IgD-negative memory B cell (primary cell): ENCODE results near the gene TNFAIP8L1. TPM values are rescaled to one million over a fixed set of nuclear protein-coding genes. Genes with fewer than 3 reads are reported as not detected.
"Not testable (repeated sequence)": the region's sequence is repeated elsewhere in the genome, so short reads cannot be mapped to it uniquely, and the experiment has no call there.

ENCODE experiments used
- H3K27ac Mint-ChIP-seq, 3 donors: one replicate each; pipeline ENCODE4 v1.8.0; 2020 to 2022; ENCODE audit warnings: mild to moderate bottlenecking in 3 of 3, mixed read lengths in 3 of 3, moderate library complexity in 1 of 3
- H3K27me3 Mint-ChIP-seq: one replicate; pipeline ENCODE4 v1.8.0; 2021; ENCODE audit warnings: mixed read lengths
- H3K36me3 Mint-ChIP-seq: one replicate; pipeline ENCODE4 v1.8.0; 2020; ENCODE audit warnings: mild to moderate bottlenecking, mixed read lengths
- H3K4me1 Mint-ChIP-seq, 3 donors: one replicate each; pipeline ENCODE4 v1.8.0; 2020 to 2022; ENCODE audit warnings: mixed read lengths in 3 of 3, mild to moderate bottlenecking in 1 of 3
- H3K4me3 Mint-ChIP-seq, 4 donors: one replicate each; pipeline ENCODE4 v1.8.0; 2020 to 2022; ENCODE audit warnings: mild to moderate bottlenecking in 4 of 4, mixed read lengths in 4 of 4, moderate library complexity in 3 of 4
- H3K9me3 Mint-ChIP-seq, 3 donors: one replicate each; pipeline ENCODE4 v1.8.0; 2020 to 2021; ENCODE audit warnings: mixed read lengths in 3 of 3, mild to moderate bottlenecking in 1 of 3
- polyA plus RNA-seq: library from polyadenylated mRNA; unstranded; fragments of 300-500 nt; fragmentation: Illumina TruSeq; gene quantifications from one replicate; pipeline ENCODE4 v1.2.3, GENCODE V29; 2021

The TNFAIP8L1 gene
- 18.4 TPM for polyA plus RNA-seq

- peak within 1 kb of the TSS; percentile 91 to 97 (median 96) for H3K27ac Mint-ChIP-seq
- H3K4me3 Mint-ChIP-seq: peak within 1 kb of the TSS; percentile 92 to 99 (median 97)
- H3K9me3 Mint-ChIP-seq: no peaks in the 10 kb centered on the region
- H3K4me1 Mint-ChIP-seq: peaks cover 12 to 19% (median 17%) of the 10 kb centered on the region in 3 donors
- H3K36me3 Mint-ChIP-seq: peaks cover 1% of the 10 kb centered on the region
- no peaks in the 10 kb centered on the region for H3K27me3 Mint-ChIP-seq
Measured at GRCh38 chr19:4638828-4639530, at the start of gene TNFAIP8L1. TNFAIP8L1 (plus strand) TSS chr19:4639516; CDS start chr19:4651870, 12,354 bp downstream.

- Mint-ChIP-seq H3K4me3 (no peak overlapping the region), H3K36me3 (peaks cover 2% of the 10 kb centered on the region), H3K4me1 (peaks cover 0 to 1% (median 0%) of the 10 kb centered on the region in 3 donors), H3K27me3 (peaks cover 51% of the 10 kb centered on the region), H3K9me3 (no peaks in the 10 kb centered on the region), H3K27ac (no peak overlapping the region)
Measured at GRCh38 chr19:4589579-4590410, 49.5 kb upstream of the TNFAIP8L1 start.

GRCh38 chr19:4590559-4590958 lies 48.8 kb upstream of the TNFAIP8L1 start:
- Mint-ChIP-seq H3K27me3 (peaks cover 45% of the 10 kb centered on the region), H3K27ac (no peak overlapping the region), H3K9me3 (no peaks in the 10 kb centered on the region), H3K4me3 (no peak overlapping the region), H3K36me3 (peaks cover 2% of the 10 kb centered on the region), H3K4me1 (no peaks in the 10 kb centered on the region)

- Mint-ChIP-seq H3K9me3 (no peaks in the 10 kb centered on the region), H3K4me3 (peak overlapping the region in 1 of 4 donors; percentile 41), H3K4me1 (no peaks in the 10 kb centered on the region), H3K27me3 (peaks cover 42% of the 10 kb centered on the region), H3K27ac (peak overlapping the region in 1 of 3 donors; percentile 8), H3K36me3 (no peaks in the 10 kb centered on the region)
Measured at GRCh38 chr19:4591320-4591719, 48.0 kb upstream of the TNFAIP8L1 start.

GRCh38 chr19:4592445-4592844 lies 46.9 kb upstream of the TNFAIP8L1 start:
- Mint-ChIP-seq H3K4me3 (no peak overlapping the region), H3K4me1 (peaks cover 0 to 2% (median 0%) of the 10 kb centered on the region in 3 donors), H3K36me3 (no peaks in the 10 kb centered on the region), H3K9me3 (no peaks in the 10 kb centered on the region), H3K27ac (no peak overlapping the region), H3K27me3 (peaks cover 48% of the 10 kb centered on the region)

- peaks cover 0 to 4% (median 1%) of the 10 kb centered on the region in 3 donors for H3K4me1 Mint-ChIP-seq
- H3K9me3 Mint-ChIP-seq: no peaks in the 10 kb centered on the region
- peaks cover 50% of the 10 kb centered on the region for H3K27me3 Mint-ChIP-seq
- H3K27ac Mint-ChIP-seq: no peak overlapping the region
- no peak overlapping the region for H3K4me3 Mint-ChIP-seq
- no peaks in the 10 kb centered on the region for H3K36me3 Mint-ChIP-seq
Measured at GRCh38 chr19:4593409-4593851, 45.9 kb upstream of the TNFAIP8L1 start.

GRCh38 chr19:4594201-4594600 lies 45.1 kb upstream of the TNFAIP8L1 start:
- Mint-ChIP-seq H3K27ac (no peak overlapping the region), H3K36me3 (peaks cover 2% of the 10 kb centered on the region), H3K4me1 (peaks cover 0 to 5% (median 3%) of the 10 kb centered on the region in 3 donors), H3K27me3 (peaks cover 50% of the 10 kb centered on the region), H3K9me3 (no peaks in the 10 kb centered on the region), H3K4me3 (no peak overlapping the region)

- H3K27ac Mint-ChIP-seq, H3K36me3 Mint-ChIP-seq, H3K9me3 Mint-ChIP-seq, H3K4me1 Mint-ChIP-seq, H3K4me3 Mint-ChIP-seq: not testable (repeated sequence)
- peaks cover 51% of the 10 kb centered on the region for H3K27me3 Mint-ChIP-seq
Measured at GRCh38 chr19:4595158-4595557, 44.2 kb upstream of the TNFAIP8L1 start.

- Mint-ChIP-seq H3K27me3 (peaks cover 46% of the 10 kb centered on the region), H3K27ac (no peak overlapping the region), H3K4me3 (no peak overlapping the region), H3K9me3 (no peaks in the 10 kb centered on the region), H3K36me3 (peaks cover 2% of the 10 kb centered on the region), H3K4me1 (peaks cover 0 to 6% (median 5%) of the 10 kb centered on the region in 3 donors)
Measured at GRCh38 chr19:4596033-4596904, 43.0 kb upstream of the TNFAIP8L1 start.

- peak overlapping the region in 1 of 3 donors; percentile 81 for H3K27ac Mint-ChIP-seq
Measured at GRCh38 chr19:4597278-4597974, 41.9 kb upstream of the TNFAIP8L1 start.

GRCh38 chr19:4597975-4598671 lies 41.2 kb upstream of the TNFAIP8L1 start:
- Mint-ChIP-seq H3K9me3 (no peaks in the 10 kb centered on the region), H3K4me1 (peaks cover 0 to 6% (median 5%) of the 10 kb centered on the region in 3 donors), H3K27me3 (peaks cover 32% of the 10 kb centered on the region), H3K27ac (no peak overlapping the region), H3K4me3 (peak overlapping the region in 3 of 4 donors; percentile 26 to 84 (median 46)), H3K36me3 (peaks cover 3% of the 10 kb centered on the region)

More at GRCh38 chr19:4597278-4597974, 41.9 kb upstream of the TNFAIP8L1 start:
- Mint-ChIP-seq H3K4me3 (peak overlapping the region in 2 of 4 donors; percentile 12 to 58), H3K4me1 (peaks cover 0 to 6% (median 5%) of the 10 kb centered on the region in 3 donors), H3K27me3 (peaks cover 37% of the 10 kb centered on the region), H3K36me3 (peaks cover 3% of the 10 kb centered on the region), H3K9me3 (no peaks in the 10 kb centered on the region)

GRCh38 chr19:4598712-4599111 lies 40.6 kb upstream of the TNFAIP8L1 start:
- Mint-ChIP-seq H3K4me1 (peaks cover 0 to 6% (median 5%) of the 10 kb centered on the region in 3 donors), H3K9me3 (no peaks in the 10 kb centered on the region), H3K4me3 (peak overlapping the region in 1 of 4 donors; percentile 84), H3K27ac (no peak overlapping the region), H3K27me3 (peaks cover 32% of the 10 kb centered on the region), H3K36me3 (peaks cover 3% of the 10 kb centered on the region)

- H3K4me3 Mint-ChIP-seq: no peak overlapping the region
Measured at GRCh38 chr19:4600082-4600481, 39.2 kb upstream of the TNFAIP8L1 start.

More at GRCh38 chr19:4600082-4600481, 39.2 kb upstream of the TNFAIP8L1 start:
- Mint-ChIP-seq H3K27ac (no peak overlapping the region), H3K9me3 (no peaks in the 10 kb centered on the region), H3K27me3 (peaks cover 31% of the 10 kb centered on the region), H3K4me1 (peaks cover 0 to 6% (median 5%) of the 10 kb centered on the region in 3 donors), H3K36me3 (peaks cover 3% of the 10 kb centered on the region)
